GM21529 (cell line): ENCODE data around the gene NEIL3.

Experiments
- ATAC-seq: cut with Tn5 transposase; IDR thresholded peaks from one replicate; pipeline ENCODE4 v1.9.1; 2021; ENCODE audit not compliant: unreplicated experiment

Gene NEIL3

GRCh38 chr4:177309522-177310371 lies at the start of gene NEIL3:
NEIL3 (plus strand) TSS chr4:177309874; CDS start chr4:177309954, 80 bp downstream.
- peak; percentile 89 for ATAC-seq

- ATAC-seq = no peak
Measured at GRCh38 chr4:177263818-177264217, 45.9 kb upstream of the NEIL3 start.

GRCh38 chr4:177264788-177265422 lies 44.8 kb upstream of the NEIL3 start:
- no peak for ATAC-seq

- ATAC-seq = no peak
Measured at GRCh38 chr4:177265729-177266128, 43.9 kb upstream of the NEIL3 start.

GRCh38 chr4:177266506-177266905 lies 43.2 kb upstream of the NEIL3 start:
- ATAC-seq = no peak

- no peak for ATAC-seq
Measured at GRCh38 chr4:177267911-177268310, 41.8 kb upstream of the NEIL3 start.

GRCh38 chr4:177271091-177271490 lies 38.6 kb upstream of the NEIL3 start:
- ATAC-seq = no peak

GRCh38 chr4:177271915-177272766 lies 37.5 kb upstream of the NEIL3 start:
- ATAC-seq = no peak

- no peak for ATAC-seq
Measured at GRCh38 chr4:177275999-177276398, 33.7 kb upstream of the NEIL3 start.

- ATAC-seq = no peak
Measured at GRCh38 chr4:177281351-177281909, 28.2 kb upstream of the NEIL3 start.

- ATAC-seq = no peak
Measured at GRCh38 chr4:177282284-177282835, 27.3 kb upstream of the NEIL3 start.

- ATAC-seq = no peak
Measured at GRCh38 chr4:177283167-177283566, 26.5 kb upstream of the NEIL3 start.

- no peak for ATAC-seq
Measured at GRCh38 chr4:177285953-177286352, 23.7 kb upstream of the NEIL3 start.

- no peak for ATAC-seq
Measured at GRCh38 chr4:177287255-177287654, 22.4 kb upstream of the NEIL3 start.

- ATAC-seq = no peak
Measured at GRCh38 chr4:177288335-177288734, 21.3 kb upstream of the NEIL3 start.

- ATAC-seq = no peak
Measured at GRCh38 chr4:177290780-177291179, 18.9 kb upstream of the NEIL3 start.

GRCh38 chr4:177292171-177292570 lies 17.5 kb upstream of the NEIL3 start:
- no peak for ATAC-seq

- no peak for ATAC-seq
Measured at GRCh38 chr4:177293208-177294033, 16.3 kb upstream of the NEIL3 start.

- ATAC-seq = no peak
Measured at GRCh38 chr4:177297785-177298391, 11.8 kb upstream of the NEIL3 start.
